Anterior cingulate cortex (tissue), 58 donors: ENCODE data around the gene CCDC7.
"Not testable (repeated sequence)": the region's sequence is repeated elsewhere in the genome, so short reads cannot be mapped to it uniquely, and the experiment has no call there.

Source experiments
- DNase-seq, 58 donors: peaks; one replicate each; lab custom pipeline; 2025; lab: John Stamatoyannopoulos, UW

Gene CCDC7

GRCh38 chr10:32446536-32447406, 831 bp downstream of the CCDC7 start:
- DNase-seq = peak in 5 of 58 donors; percentile 1 to 48 (median 18)

GRCh38 chr10:32454148-32454547, 8.2 kb downstream of the CCDC7 start:
- DNase-seq = no peak

DNA sequence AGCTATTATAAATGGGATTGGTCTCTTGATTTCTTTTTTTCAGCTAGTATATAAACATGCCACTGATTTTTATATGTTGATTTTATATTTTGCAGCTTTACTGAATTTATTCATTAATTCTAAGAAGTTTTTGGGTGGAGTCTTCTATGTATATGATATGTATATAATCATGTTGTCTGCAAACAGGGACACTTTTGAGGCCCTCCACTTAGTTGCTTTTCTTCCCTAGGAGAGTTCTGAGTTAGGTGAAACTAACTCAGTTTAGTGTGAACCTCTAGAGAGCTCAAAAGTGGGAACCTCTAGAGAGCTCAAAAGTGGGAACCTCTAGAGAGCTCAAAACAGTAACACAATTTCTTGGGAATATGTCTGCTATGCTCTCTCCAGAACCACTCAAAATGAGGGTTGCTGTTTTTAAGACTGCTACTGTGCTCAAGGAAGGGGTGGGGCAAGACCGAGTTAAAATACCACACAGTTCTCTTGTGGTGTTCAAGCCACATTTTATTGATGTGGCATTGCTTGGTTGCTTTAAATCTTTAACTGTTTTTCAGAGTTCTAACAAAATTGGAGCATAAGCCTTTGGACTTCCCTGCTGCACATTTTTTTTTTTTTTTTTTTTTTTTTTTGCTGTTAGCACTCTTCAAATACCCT, 13.2 kb downstream of the CCDC7 start:
- no peak for DNase-seq

- no peak for DNase-seq
Measured at GRCh38 chr10:32461203-32461602, 15.3 kb downstream of the CCDC7 start.

DNA sequence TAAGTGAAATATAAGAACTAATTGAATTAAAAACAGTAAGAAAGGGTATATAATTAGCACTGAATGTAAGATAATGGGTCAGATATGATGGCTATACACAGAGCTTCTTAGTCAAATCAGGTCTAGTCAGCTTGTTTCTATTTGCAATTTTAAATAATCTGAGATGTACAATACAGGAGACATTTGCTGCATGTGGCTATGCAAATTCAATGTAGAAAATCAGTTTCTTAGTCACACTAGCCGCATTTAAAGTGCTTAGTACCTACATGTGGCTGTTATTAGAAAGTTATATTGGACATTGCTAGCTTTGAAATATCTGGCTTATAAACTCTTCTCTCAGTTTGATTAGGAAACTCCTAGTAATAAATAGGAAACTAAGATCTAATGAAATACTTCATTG, 25.3 kb downstream of the CCDC7 start:
- no peak for DNase-seq

DNA sequence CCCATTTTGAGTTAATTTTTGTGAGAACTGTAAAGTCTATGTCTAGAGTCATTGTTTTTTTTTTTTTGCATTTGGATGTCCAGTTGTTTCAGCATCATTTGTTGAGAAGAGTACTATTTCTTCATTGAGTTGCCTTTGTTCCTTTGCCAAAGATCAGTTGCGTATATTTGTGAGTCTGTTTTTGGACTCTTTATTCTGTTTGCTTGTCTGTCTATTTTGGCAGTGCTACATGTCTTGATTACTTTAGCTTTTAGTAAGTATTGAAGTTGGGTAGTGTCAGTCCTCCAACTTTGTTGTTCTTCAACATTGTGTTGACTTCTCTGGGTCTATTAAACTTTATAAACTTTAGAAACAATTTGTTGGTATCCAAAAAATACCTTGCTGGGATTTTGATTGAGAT, 31.6 kb downstream of the CCDC7 start:
- DNase-seq = no peak

GRCh38 chr10:32481606-32482005, 35.7 kb downstream of the CCDC7 start:
- DNase-seq = no peak

DNA sequence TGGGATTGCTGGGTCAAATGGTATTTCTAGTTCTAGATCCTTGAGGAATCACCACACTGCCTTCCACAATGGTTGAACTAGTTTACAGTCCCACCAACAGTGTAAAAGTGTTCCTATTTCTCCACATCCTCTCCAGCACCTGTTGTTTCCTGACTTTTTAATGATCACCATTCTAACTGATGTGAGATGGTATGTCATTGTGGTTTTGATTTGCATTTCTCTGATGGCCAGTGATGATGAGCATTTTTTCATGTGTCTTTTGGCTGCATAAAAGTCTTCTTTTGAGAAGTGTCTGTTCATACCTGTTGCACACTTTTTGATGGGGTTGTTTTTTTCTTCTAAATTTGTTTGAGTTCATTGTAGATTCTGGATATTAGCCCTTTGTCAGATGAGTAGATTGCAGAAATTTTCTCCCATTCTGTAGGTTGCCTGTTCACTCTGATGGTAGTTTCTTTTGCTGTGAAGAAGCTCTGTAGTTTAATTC, 37.1 kb downstream of the CCDC7 start:
- not testable (repeated sequence) for DNase-seq

DNA sequence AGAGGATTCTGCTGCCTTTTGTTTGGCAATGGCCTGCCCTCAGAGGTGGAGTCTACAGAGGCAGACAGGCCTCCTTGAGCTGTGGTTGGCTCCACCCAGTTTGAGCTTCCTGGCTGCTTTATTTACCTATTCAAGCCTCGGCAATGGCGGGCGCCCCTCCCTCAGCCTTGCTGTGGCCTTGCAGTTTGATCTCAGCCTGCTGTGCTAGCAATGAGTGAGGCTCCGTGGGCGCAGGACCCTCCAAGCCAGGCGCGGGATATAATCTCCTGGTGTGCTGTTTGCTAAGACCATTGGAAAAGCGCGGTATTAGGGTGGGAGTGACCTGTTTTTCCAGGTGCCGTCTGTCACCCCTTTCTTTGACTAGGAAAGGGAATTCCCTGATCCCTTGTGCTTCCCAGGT, 42.1 kb downstream of the CCDC7 start:
- not testable (repeated sequence) for DNase-seq

DNA sequence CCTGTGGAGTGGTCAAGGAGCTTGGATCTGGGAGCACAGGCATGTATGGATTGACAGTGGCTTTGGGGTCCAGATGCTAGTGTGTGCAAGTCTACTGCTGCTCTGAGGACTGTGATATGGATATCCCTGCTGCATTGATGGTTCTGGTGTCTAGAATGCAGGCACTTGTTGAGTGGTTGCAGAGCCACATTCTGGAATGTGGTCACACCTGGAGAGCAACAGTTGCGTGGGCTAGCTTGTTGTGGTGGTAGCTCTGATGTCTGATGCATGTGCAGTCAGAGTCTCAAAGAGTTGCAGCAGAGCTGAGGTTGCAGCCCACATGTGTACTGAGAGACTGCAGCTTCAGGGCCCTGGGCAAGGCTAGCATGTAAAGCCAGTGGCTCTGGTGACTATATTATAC, 43.2 kb downstream of the CCDC7 start:
- DNase-seq = no peak

- DNase-seq = no peak
Measured at GRCh38 chr10:32489901-32490300, 44.0 kb downstream of the CCDC7 start.

- not testable (repeated sequence) for DNase-seq
Measured at GRCh38 chr10:32494562-32494961, 48.6 kb downstream of the CCDC7 start.

GRCh38 chr10:32500136-32500535, 54.2 kb downstream of the CCDC7 start:
- DNase-seq = not testable (repeated sequence)

- no peak for DNase-seq
Measured at GRCh38 chr10:32501906-32502305, 56.0 kb downstream of the CCDC7 start.

DNA sequence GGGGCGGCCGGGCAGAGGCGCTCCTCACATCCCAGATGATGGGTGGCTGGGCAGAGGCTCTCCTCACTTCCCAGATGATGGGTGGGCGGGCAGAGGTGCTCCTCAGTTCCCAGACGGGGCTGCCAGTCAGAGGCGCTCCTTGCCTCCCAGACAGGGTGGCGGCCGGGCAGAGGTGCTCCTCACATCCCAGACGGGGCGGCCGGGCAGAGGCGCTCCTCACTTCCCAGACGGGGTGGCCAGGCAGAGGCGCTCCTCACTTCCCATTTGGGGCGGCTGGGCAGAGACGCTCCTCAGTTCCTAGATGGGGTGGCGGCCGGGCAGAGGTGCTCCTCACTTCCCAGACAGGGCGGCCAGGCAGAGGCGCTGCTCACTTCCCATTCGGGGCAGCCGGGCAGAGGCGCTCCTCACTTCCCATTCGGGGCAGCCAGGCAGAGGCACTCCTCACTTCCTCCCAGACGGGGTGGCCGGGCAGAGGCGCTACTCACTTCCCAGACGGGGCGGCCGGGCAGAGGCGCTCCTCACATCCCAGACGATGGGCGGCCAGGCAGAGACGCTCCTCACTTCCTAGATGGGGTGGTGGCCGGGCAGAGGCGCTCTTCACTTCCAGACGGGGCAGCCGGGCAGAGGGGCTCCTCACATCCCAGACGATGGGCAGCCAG, 60.0 kb downstream of the CCDC7 start:
- not testable (repeated sequence) for DNase-seq

GRCh38 chr10:32511599-32511998, 65.7 kb downstream of the CCDC7 start:
- DNase-seq = no peak

GRCh38 chr10:32516567-32517495, 70.9 kb downstream of the CCDC7 start:
- DNase-seq = no peak

DNA sequence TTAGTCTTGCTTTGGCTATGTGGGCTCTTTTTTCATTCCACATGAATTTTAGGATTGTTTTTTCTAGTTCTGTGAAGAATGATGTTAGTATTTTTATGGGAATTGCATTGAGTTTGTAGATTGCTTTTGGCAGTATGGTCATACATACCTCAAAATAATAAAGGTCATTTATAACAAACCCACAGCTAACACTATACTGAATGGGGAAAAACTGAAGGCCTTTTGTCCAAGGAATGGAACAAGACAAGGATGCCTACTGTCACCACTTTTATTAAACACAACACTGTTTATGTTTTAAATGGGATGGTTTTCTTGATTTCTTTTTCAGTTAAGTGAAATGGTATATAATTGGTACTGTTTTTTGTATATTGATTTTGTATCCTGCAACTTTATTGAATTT, 84.3 kb downstream of the CCDC7 start:
- DNase-seq = no peak

DNA sequence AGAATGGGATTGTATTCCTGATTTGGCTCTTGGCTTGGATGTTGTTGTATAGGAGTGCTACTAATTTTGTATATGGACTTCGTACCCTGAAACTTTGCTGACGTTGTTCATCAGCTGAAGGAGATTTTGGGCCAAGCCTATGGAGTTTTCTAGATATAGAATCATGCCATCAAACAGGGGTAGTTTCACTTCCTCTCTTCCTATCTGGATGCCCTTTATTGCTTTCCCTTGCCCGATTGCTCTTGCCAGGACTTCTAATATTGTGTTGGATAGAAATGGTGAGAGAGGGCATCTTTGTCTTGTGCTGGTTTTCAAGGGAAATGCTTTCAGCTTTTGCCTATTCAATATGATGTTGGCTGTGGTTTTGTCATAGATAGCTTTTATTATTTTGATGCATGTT, 92.3 kb downstream of the CCDC7 start:
- no peak for DNase-seq
